PC-9 (cell line): Measurements from ENCODE around the gene MAN1A2. TPM values are rescaled to one million over a fixed set of nuclear protein-coding genes. Genes with fewer than 3 reads are reported as not detected.

Source experiments
- BruUV-seq: library from RNA; stranded (reverse); fragments of 400-500 nt; replicated peaks from 2 replicates; lab custom pipeline; 2021; lab: Mats Ljungman, UMichigan
- CTCF ChIA-PET: fragments of 300-600 bp; sonication (Branson Sonifier 250); formaldehyde crosslinking; loops from one replicate; lab custom pipeline; 2022; ENCODE audit warnings: antibody characterized with exemption; lab: Charles Lee
- POLR2A ChIA-PET: fragments of 300-600 bp; sonication (Branson Sonifier 250); formaldehyde crosslinking; loops from one replicate; lab custom pipeline; 2022; ENCODE audit warnings: antibody characterized with exemption; ENCODE audit not compliant: unreplicated experiment; lab: Charles Lee
- DNase-seq, 2 experiments: peaks; one replicate each; pipeline versions ENCODE4 v3.0.0 to v3.0.0-alpha.2; 2015 to 2022; ENCODE audit warnings: mixed read lengths in 1 of 2
- H2AFZ ChIP-seq: fragments of 200-600 bp; sonication (generic); 2 replicates; pipeline ENCODE4 v1.8.1; 2017; ENCODE audit warnings: antibody characterized with exemption
- H3F3A ChIP-seq: fragments of 200-600 bp; sonication (generic); 2 replicates; pipeline ENCODE4 v1.8.1; 2017; ENCODE audit warnings: antibody characterized with exemption, mild to moderate bottlenecking, low read depth; ENCODE audit not compliant: insufficient read depth
- H3K27ac ChIP-seq: fragments of 200-600 bp; sonication (generic); 2 replicates; pipeline ENCODE4 v1.6.1; 2016; ENCODE audit warnings: mixed run types
- H3K27me3 ChIP-seq: fragments of 200-600 bp; sonication (generic); 2 replicates; pipeline ENCODE4 v1.6.1; 2016; ENCODE audit warnings: low read depth, mixed run types; ENCODE audit not compliant: insufficient read depth
- H3K36me3 ChIP-seq: fragments of 200-600 bp; sonication (generic); 2 replicates; pipeline ENCODE4 v1.6.1; 2016; ENCODE audit warnings: low read depth, mixed run types
- H3K4me1 ChIP-seq: fragments of 200-600 bp; sonication (generic); replicated peaks from 2 replicates; pipeline ENCODE4 v1.6.1; 2016; ENCODE audit warnings: mixed run types; ENCODE audit not compliant: insufficient read depth
- H3K4me2 ChIP-seq: fragments of 200-600 bp; sonication (generic); 2 replicates; pipeline ENCODE4 v1.6.1; 2017; ENCODE audit warnings: mixed run types
- H3K4me3 ChIP-seq: fragments of 200-600 bp; sonication (generic); 2 replicates; pipeline ENCODE4 v1.6.1; 2016; ENCODE audit warnings: mixed run types
- H3K79me2 ChIP-seq: fragments of 200-600 bp; sonication (generic); 2 replicates; pipeline ENCODE4 v1.6.1; 2017; ENCODE audit warnings: low read depth, mixed run types
- H3K9me2 ChIP-seq: fragments of 200-600 bp; sonication (generic); 2 replicates; pipeline ENCODE4 v1.8.1; 2017; ENCODE audit warnings: mild to moderate bottlenecking; ENCODE audit not compliant: insufficient read depth
- H3K9me3 ChIP-seq: fragments of 200-600 bp; sonication (generic); 2 replicates; pipeline ENCODE4 v1.8.1; 2016; ENCODE audit warnings: low read depth; ENCODE audit not compliant: insufficient read depth
- H4K20me1 ChIP-seq: fragments of 200-600 bp; sonication (generic); 2 replicates; pipeline ENCODE4 v1.8.1; 2017; ENCODE audit not compliant: insufficient read depth
- CTCF ChIP-seq: fragments of 200-600 bp; sonication (generic); conservative IDR thresholded peaks from 2 replicates; pipeline ENCODE4 v1.6.1; 2017; ENCODE audit warnings: mixed run types, antibody characterized with exemption, mild to moderate bottlenecking, moderate library complexity
- EZH2 ChIP-seq: fragments of 200-600 bp; sonication (generic); IDR thresholded peaks from 2 replicates; pipeline ENCODE4 v1.8.0; 2017; ENCODE audit warnings: antibody characterized with exemption, low read depth
- intact Hi-C: fragments of 100-400 bp; cut with micrococcal nuclease; formaldehyde crosslinking; loops from one replicate; pipeline ENCODE4 v1.10.0; 2022; ENCODE audit not compliant: unreplicated experiment
- total RNA-seq: library from RNA; stranded (reverse); gene quantifications from 2 replicates; pipeline ENCODE4 v1.2.3, GENCODE V29; 2021

MAN1A2 gene
- total RNA-seq, 1 experiment from 2014 or later: 50.3 TPM

DNA sequence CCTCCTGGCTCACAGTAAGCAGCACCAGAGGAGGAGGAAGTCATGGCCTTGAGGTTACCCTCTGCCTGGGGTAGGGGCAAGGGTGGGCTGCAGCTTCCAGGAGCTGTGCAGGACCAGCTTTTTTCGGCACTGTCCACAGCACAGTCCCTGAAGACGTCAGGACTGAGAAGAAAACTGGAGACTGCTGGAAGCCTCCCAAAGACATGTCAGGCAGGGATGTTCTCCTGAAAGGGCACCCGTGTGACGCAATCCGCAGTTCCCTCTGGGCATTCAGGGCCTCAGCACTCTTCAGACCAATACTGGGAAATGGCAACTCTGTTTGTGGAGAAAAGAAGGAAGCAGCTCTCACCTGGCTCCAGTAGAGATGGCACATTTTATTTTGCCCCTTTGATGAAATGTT, 173.8 kb downstream of the MAN1A2 start:
- no TSS peak for BruUV-seq
- Histone ChIP-seq H2AFZ (no peak overlapping the region), H3K79me2 (no peaks in the 10 kb centered on the region), H3K27ac (no peak overlapping the region), H4K20me1 (no peaks in the 10 kb centered on the region), H3F3A (no peaks in the 10 kb centered on the region), H3K27me3 (no peaks in the 10 kb centered on the region), H3K4me1 (peaks cover 24% of the 10 kb centered on the region), H3K9me3 (no peaks in the 10 kb centered on the region), H3K9me2 (no peaks in the 10 kb centered on the region; the same call in 1 of the 2 replicates), H3K36me3 (no peaks in the 10 kb centered on the region), H3K4me3 (no peak overlapping the region), H3K4me2 (no peak overlapping the region)
- POLR2A ChIA-PET: interaction anchor here (0.6 kb wide), 1 partner anchor 25 kb away, joined by 3 read pairs; no protein-coding TSS in a partner anchor
- intact Hi-C loops: loop anchor here (2.0 kb wide), 1 partner anchor 30 kb away; no protein-coding TSS in a partner anchor
- CTCF ChIA-PET: no interaction called here
- DNase-seq: peak in 1 of 2 experiments; percentile 37
- no peak for TF ChIP-seq EZH2
- no peak for TF ChIP-seq CTCF

DNA sequence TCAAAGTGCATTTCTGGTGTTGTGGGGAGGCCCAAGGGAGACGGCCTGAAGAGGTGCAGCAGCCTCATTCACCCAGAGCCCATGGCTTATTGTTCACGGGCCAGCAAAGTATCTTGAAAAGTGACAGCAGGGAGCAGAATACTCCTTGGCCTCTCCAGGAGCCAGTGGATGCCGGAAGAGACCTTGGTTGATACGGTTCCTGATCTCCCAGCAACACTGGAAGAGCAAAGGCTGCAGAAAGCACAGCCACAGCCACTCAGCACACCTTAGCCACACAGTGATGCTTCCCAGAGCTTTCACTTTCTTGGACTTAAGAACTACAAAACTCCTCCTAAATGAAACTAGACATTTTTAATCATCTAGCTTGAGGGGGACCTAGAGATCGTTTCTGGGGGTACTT, 174.3 kb downstream of the MAN1A2 start:
- Histone ChIP-seq H3K9me3 (no peaks in the 10 kb centered on the region), H4K20me1 (no peaks in the 10 kb centered on the region), H3K4me3 (no peak overlapping the region), H3K27me3 (no peaks in the 10 kb centered on the region), H3F3A (no peaks in the 10 kb centered on the region), H3K4me2 (no peak overlapping the region), H3K4me1 (peaks cover 19% of the 10 kb centered on the region), H3K27ac (no peak overlapping the region), H3K79me2 (no peaks in the 10 kb centered on the region), H3K9me2 (no peaks in the 10 kb centered on the region; the same call in 1 of the 2 replicates), H3K36me3 (no peaks in the 10 kb centered on the region), H2AFZ (no peak overlapping the region)
- no peak for DNase-seq
- intact Hi-C loops: loop anchor here (2.0 kb wide), 1 partner anchor 29 kb away; no protein-coding TSS in a partner anchor
- ChIA-PET CTCF (no interaction called here), POLR2A (interaction anchor here (0.6 kb wide), 1 partner anchor 24 kb away, joined by 3 read pairs; no protein-coding TSS in a partner anchor)
- TF ChIP-seq EZH2 (no peak), CTCF (no peak)
- BruUV-seq: no TSS peak

DNA sequence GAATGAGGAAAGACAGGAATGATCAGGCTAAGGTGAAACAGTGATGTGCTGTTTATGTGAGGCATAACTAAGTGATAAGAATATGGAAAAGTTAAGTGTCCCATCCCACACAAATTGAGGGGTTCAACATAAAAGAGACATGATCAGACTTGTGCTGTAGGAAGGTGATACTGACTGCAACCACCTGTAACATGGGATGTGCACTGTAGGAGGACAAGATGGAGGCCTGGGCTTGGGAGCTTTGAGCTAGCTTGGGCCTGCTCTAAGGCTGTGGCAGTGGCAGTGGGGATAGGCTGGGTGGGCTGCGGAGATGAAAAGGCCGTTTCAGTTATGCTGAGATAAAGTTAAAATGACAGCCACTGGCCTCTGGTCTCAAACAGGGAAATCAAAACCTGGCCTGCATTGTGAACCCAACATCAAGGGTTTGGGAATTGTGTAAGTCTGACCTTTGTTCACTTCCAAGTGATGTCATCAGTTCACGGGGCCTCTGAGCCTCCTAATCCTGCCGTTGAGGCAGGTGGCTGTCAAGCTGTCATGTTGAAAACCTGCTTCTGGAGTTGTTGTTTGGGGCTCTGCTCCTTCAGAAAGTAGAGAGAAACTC, 177.4 kb downstream of the MAN1A2 start:
- Histone ChIP-seq H3F3A (no peaks in the 10 kb centered on the region), H3K4me2 (no peak overlapping the region), H3K9me2 (no peaks in the 10 kb centered on the region; the same call in 1 of the 2 replicates), H3K27me3 (no peaks in the 10 kb centered on the region), H4K20me1 (no peaks in the 10 kb centered on the region), H3K4me1 (peaks cover 15% of the 10 kb centered on the region), H3K36me3 (no peaks in the 10 kb centered on the region), H3K4me3 (no peak overlapping the region), H3K9me3 (no peaks in the 10 kb centered on the region), H3K27ac (no peak overlapping the region), H2AFZ (no peak overlapping the region), H3K79me2 (no peaks in the 10 kb centered on the region)
- DNase-seq: no peak
- intact Hi-C loops: no loop called here
- POLR2A ChIA-PET: interaction anchor here (0.6 kb wide), 1 partner anchor 973 kb away, joined by 8 read pairs; no protein-coding TSS in a partner anchor
- no TSS peak for BruUV-seq
- TF ChIP-seq CTCF (no peak), EZH2 (no peak)
- CTCF ChIA-PET: no interaction called here
